Pulmonary artery endothelial cell (primary cell): Measurements from ENCODE around the gene CSF3R. TPM values are rescaled to one million over a fixed set of nuclear protein-coding genes. Genes with fewer than 3 reads are reported as not detected.
"Not testable (repeated sequence)": the region's sequence is repeated elsewhere in the genome, so short reads cannot be mapped to it uniquely, and the experiment has no call there.

Experiments used
- DNase-seq: peaks from one replicate; pipeline ENCODE4 v3.0.0-alpha.2; 2011; ENCODE audit warnings: low read depth, low spot score
- total RNA-seq: library from RNA; depleted of rRNA; stranded (reverse); fragments of >200 nt; gene quantifications from 2 replicates; pipeline ENCODE4 v1.2.3, GENCODE V29; 2014

Gene CSF3R
- total RNA-seq, 1 donor from 2014 or later, result not detected

- no peak for DNase-seq
Measured at GRCh38 chr1:36513676-36514473, 31.2 kb upstream of the CSF3R start.

GRCh38 chr1:36512842-36513241, 30.1 kb upstream of the CSF3R start:
- no peak for DNase-seq

DNA sequence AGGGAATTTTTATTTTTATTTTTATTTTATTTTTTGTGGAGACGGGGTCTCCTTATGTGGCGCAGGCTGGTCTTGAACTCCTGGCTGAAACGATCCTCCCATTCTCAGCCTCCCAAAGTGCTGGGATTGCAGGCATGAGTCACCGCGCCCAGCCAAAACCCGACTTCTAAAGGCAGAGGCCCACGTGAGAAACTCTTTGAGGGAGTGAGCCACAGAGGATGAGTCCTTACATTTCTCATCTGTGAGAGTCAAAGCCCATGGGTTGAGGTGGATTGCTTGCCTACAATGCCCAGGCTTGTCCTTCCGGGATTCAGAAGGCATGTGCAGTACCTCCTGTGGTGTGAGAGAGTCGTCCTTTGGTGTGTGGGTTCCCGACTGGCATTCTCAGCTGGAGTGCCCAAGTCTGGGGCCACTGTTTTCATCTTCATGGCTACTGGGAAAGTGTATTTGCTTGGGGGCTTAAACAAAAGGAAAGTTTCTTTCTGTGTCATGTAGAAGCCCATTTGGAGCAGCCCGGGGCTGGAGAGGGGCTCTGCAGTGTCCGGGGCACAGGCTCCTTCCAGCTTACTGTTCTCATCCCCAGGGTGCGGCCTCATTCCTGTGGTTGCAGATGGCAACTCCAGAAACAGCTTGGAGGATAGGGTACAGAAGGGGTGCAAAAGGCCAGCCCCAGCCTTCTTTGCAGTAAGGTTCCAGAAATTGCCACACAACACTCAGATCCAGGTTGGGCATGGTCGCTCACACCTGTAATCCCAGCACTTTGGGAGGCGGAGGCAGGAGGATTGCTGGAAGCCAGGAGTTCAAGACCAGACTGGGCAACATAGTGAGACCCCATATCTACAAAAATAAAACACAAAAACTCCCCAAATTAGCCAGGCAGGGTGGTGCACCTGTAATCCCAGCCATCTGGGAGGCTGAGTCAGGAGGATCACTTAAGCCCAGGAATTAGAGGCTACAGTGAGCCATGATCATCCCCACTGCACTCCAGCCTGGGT, 29.4 kb upstream of the CSF3R start:
- DNase-seq, result no peak

DNA sequence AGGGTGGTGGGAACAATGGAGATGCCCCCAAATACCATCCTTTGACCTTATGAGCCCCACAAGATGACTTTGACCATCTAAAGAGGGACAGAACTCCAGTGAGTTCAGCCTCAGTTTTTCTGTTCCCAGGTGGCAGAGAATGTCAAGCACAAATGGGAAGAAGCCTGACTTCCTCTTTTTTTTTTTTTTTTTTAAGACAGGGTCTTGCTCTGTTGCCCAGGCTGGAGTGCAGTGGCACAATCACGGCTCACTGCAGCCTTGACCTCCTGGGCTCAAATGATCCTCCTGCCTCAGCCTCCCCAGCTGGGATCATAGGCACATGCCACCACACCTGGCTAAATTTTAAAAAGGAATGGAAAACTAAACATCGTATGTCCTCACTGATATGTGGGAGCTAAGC, 28.5 kb upstream of the CSF3R start:
- not testable (repeated sequence) for DNase-seq

- DNase-seq, result no peak
Measured at GRCh38 chr1:36510418-36510817, 27.7 kb upstream of the CSF3R start.

DNA sequence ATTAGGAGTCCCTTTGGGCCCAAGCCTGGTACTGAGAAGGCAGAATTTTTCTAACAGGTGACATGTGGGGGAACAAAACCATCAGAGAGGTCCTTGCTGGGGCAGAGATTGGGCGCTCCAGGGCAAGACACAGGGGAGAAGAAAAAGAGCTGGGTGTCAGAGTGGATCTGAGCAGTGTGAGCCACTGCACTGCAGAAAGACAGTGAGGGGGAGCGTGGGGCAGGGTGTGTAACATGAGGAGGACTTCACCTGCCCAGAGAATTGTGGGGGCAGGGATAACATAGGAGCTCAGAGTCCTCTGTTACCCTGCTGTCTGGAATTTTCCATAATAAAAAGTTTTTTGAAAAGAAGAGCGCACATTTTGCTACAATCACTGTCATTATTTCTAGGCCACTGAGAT, 25.5 kb upstream of the CSF3R start:
- no peak for DNase-seq

- no peak for DNase-seq
Measured at GRCh38 chr1:36506276-36506920, 23.7 kb upstream of the CSF3R start.

- no peak for DNase-seq
Measured at GRCh38 chr1:36503733-36504132, 21.0 kb upstream of the CSF3R start.

- DNase-seq, result no peak
Measured at GRCh38 chr1:36503159-36503558, 20.4 kb upstream of the CSF3R start.

GRCh38 chr1:36502616-36503015, 19.9 kb upstream of the CSF3R start:
- DNase-seq, result no peak

DNA sequence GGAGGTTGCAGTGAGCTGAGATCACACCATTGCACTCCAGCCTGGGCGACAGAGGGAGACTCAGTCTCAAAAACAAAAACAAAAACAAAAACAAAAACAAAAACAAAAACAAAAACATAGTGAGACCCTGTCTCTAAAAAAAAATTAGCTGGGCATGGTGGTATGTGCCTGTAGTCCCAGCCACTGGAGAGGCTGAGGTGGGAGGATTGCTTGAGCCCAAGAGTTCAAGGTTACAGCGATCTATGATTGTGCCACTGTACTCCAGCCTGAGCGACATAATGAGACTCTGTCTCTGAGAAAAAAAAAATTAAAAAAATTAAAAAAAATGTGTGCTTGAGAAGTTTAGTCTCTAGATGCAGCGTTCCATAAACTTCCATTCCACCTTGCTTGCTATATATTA, 19.2 kb upstream of the CSF3R start:
- DNase-seq, result not testable (repeated sequence)

GRCh38 chr1:36497207-36497606, 14.5 kb upstream of the CSF3R start:
- no peak for DNase-seq

DNA sequence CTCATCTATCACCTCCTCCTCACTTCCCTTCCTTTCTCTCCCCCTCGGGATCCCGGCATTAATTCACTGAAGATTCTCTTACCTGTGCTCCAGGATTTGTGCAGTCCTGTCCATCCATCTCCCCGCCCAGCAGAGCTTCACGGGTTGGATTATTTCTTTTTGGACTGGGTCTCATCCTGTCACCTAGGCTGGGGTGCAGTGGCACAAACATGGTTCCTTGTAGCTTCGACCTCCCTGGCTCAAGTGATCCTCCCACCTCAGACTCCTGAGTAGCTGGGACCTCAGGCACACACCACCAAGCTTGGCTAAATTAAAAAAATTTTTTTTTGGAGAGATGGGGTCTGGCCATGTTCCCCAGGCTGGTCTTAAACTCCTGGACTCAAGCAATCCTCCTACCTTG, 12.3 kb upstream of the CSF3R start:
- no peak for DNase-seq

DNA sequence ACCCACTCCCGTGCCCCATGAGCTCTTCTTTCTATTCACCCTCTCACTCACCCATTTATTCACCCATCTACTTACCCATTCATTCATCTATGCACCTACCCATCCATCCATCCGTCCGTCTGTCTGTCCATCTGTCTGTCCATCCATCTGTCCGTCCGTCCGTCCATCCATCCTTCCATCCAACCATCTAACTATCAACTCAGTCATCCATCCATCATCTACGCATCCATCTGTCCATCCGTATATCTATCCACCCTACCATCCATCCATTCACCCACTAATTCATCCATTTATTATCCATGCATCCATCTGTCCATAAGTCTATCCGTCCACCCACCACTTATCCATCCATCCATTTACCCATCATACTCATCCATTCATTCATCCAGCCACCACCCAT, 10.8 kb upstream of the CSF3R start:
- DNase-seq, result no peak

DNA sequence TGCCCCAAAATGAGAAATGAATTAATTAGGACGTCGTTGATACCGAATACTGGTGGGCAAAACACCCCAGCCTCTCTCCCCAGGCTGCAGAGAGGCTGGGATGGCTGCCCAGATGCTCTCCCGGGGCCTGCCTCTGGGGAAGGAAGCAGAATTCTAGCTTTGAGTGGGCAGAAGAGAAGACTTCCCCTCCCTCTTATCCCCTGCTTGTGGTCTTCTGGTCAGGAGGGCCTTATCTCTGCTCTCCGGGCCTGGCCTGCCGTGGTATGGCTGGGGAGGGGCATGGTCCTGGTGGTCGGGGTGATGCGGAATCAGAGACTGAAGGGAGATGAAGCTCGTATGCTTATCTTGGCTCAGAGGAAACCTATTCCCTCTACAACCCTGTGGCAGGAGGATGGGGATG, 9.8 kb upstream of the CSF3R start:
- no peak for DNase-seq

DNA sequence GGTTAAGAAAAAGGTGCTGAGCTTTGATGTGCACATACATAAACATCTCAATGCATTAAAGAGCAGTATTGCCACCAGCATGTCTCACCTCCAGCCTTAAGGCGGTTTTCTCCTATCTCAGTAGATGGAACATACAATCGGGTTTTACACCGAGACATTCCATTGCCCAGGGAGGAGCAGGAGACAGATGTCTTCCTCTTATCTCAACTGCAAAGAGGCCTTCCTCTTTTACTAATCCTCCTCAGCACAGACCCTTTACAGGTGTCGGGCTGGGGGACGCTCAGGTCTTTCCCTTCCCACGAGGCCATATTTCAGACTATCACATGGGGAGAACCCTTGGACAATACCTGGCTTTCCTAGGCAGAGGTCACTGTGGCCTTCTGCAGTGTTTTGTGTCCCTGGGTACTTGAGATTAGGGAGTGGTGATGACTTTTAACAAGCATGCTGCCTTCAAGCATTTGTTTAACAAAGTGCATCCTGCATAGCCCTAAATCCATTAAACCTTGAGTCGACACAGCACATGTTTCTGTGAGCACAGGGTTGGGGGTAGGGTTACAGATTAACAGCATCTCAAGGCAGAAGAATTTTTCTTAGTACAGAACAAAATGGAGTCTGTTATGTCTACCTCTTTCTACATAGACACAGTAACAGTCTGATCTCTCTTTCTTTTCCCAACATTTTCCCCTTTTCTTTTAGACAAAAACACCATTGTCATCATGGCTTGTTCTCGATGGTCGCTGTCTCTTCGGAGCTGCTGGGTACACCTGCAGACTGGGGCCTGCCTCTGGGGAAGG, 6.7 kb upstream of the CSF3R start:
- DNase-seq, result not testable (repeated sequence)

GRCh38 chr1:36487906-36488305, 5.2 kb upstream of the CSF3R start:
- no peak for DNase-seq

GRCh38 chr1:36487336-36487725, 4.6 kb upstream of the CSF3R start:
- not testable (repeated sequence) for DNase-seq

DNA sequence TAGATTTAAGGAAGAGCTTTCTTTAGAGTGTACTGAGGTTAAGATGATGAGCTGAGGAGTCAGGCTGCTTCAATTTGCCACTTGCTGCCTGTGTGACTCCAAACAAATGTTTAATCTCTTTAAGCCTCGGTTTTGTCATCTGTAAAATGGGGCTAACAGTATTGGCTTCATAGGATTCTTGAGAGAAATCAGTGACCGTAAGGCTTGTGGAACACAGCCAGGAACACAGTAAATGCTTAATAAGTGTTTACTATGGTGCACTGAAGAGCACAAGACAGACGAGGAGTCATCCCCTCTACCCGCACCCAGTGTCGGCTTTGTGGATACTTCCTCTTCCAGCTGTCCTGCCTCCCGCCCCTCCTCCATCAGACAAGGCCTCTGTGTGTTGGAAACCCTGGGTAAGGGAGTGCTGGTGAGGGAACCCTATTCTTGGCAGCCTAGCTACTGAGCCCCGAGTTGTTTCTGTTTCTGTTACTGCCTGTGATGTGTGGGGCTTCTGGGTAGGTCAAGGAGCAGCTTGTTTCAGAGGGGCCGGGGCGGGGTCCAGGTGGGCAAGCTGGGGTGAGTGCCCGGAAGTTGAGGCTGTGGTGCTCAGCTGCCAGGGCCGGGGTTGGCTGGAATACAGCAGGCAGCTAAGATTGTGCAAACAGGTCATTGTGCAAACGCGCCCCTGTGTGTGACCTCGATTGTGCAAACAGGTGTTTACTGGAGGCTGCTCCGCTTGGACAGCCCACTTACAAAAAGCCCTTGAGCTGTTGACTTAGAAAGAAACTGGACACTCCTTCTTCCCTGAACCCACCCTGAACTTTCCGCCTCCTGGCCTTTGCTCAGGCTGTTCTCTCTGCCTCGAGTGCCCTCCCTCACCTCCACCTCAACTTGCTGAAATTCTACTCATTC, 4.0 kb upstream of the CSF3R start:
- no peak for DNase-seq

GRCh38 chr1:36486093-36486438, 3.4 kb upstream of the CSF3R start:
- DNase-seq, result no peak
